C4-2B (cell line): ENCODE results near the gene USP7.

Experiments used
- ZFX ChIP-seq: fragments of 450-650 bp; IDR thresholded peaks from 2 replicates; pipeline ENCODE4 v1.6.1; 2017
- TF ChIP-seq, protein P1 (sequence below): fragments of 450-650 bp; conservative IDR thresholded peaks from 2 replicates; pipeline ENCODE4 v1.5.1; 2017; ENCODE audit warnings: mild to moderate bottlenecking

DNA sequence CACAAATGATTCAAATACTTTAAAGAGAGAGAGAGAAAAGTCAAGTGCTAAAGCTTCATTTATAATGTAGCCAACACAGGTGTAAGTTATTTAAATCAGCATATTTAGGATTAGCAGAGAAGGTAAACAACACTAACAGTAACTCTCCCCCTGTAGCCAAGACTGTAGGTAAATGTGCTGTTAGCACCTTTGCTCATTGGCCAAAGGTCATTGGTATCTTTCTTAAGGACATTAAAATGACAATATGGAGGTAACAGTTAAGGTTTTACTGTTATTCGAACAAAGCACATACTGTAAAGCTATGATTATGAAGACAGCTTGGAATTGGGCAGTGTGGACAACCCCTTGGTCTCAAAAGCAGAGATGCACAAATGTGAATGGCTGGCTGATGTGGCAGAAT lies 52.9 kb downstream of the USP7 start:
- TF ChIP-seq, protein P1, sequence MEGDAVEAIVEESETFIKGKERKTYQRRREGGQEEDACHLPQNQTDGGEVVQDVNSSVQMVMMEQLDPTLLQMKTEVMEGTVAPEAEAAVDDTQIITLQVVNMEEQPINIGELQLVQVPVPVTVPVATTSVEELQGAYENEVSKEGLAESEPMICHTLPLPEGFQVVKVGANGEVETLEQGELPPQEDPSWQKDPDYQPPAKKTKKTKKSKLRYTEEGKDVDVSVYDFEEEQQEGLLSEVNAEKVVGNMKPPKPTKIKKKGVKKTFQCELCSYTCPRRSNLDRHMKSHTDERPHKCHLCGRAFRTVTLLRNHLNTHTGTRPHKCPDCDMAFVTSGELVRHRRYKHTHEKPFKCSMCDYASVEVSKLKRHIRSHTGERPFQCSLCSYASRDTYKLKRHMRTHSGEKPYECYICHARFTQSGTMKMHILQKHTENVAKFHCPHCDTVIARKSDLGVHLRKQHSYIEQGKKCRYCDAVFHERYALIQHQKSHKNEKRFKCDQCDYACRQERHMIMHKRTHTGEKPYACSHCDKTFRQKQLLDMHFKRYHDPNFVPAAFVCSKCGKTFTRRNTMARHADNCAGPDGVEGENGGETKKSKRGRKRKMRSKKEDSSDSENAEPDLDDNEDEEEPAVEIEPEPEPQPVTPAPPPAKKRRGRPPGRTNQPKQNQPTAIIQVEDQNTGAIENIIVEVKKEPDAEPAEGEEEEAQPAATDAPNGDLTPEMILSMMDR = no peak
- TF ChIP-seq ZFX = no peak
